ENCODE results near the gene MEX3A.

The MEX3A gene

DNA sequence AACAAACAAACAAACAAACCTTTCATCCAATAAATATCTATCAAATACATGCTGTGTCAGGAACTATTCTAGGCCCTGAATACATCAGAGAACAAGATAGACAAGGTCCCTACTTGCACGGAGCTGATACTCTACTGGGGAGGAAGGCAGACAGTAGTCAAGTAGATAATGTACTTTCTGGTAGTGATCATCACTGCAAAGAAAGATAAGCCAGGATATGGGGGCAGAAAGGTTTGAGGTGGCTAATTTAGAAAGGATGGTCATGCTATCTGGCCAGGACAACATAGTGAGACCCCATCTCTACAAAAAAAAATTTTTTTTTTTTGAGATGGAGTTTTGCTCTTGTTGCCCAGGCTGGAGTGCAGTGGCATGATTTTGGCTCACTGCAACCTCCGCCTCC, 9.3 kb upstream of the MEX3A start:
- TF ChIP-seq Cebpa-rat (IDR thresholded peaks at IDR 0.05), result no peak
- Histone ChIP-seq H3K9me3 (no peaks in the 10 kb centered on the region), H3K4me3 (no peak overlapping the region), H3K36me3 (no peaks in the 10 kb centered on the region), H3K27ac (no peak overlapping the region), H3K4me2 (no peak overlapping the region), H3K27me3 (no peaks in the 10 kb centered on the region), H4K20me1 (peaks cover 63% of the 10 kb centered on the region), H3K9ac (no peak overlapping the region), H3K4me1 (peaks cover 45% of the 10 kb centered on the region)

DNA sequence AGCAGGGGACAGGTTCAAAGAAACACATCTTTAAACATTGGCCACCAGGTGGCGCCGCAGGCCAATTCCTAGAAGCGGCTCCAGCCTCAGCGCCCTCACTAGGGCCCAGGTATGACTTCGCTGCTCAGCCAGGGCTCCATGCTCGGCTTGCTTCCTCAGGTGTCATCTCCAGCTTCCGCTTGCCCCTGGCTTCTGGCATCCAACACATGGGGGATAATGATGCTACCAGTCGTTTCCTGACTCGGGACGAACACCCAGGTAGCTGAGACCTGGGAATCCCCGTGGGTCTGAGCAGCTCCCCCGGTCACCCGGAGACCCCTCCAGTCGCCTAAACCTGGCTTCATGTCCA, 8.5 kb upstream of the MEX3A start:
- H4K20me1 ChIP-seq, result peaks cover 58% of the 10 kb centered on the region
- TF ChIP-seq Cebpa-rat (IDR thresholded peaks at IDR 0.05), result no peak
- peaks cover 45% of the 10 kb centered on the region for H3K4me1 ChIP-seq
- H3K9ac ChIP-seq, result no peak overlapping the region
- no peak overlapping the region for H3K4me3 ChIP-seq
- no peaks in the 10 kb centered on the region for H3K36me3 ChIP-seq
- H3K4me2 ChIP-seq, result peak overlapping the region; percentile 92
- H3K27me3 ChIP-seq, result no peaks in the 10 kb centered on the region
- H3K27ac ChIP-seq, result no peak overlapping the region
- no peaks in the 10 kb centered on the region for H3K9me3 ChIP-seq

DNA sequence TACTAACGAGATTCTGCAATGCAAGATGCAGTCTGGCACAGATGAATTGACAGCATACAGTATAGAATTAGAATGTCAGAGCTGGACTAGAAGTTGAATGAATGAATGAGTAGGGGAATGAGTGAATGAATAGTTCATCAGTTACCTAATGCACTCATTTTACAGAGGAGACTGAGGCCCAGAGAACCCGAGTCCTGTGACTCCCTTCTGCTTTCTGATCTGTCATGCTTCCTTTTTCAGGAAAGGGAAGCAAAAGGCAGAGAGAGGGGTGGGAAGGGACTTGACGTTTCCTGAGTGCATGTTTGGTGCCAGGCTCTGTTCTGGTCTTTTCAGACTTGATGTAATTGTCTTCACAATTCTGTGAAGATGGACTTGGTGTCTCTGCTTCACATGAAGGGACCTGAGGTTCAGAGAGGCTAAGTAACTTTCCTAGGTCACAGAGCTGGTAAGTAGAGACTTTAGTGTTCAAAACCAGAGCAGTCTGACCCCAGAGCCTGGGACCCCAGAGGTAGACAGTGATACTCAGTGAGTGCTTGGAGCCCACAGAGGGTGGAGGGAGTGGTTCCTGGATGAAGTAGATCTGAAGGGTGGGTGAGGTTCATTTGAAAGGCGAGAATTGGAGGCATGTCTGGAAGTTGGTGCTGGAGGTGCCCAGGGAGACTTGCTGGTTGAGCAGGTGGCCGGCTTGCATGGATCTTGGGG, 8.0 kb upstream of the MEX3A start:
- Histone ChIP-seq H3K4me3 (no peak overlapping the region; the same call in 1 of the 2 replicates), H3K27me3 (no peaks in the 10 kb centered on the region), H3K36me3 (no peaks in the 10 kb centered on the region), H3K27ac (0 out of 2 replicates have a peak overlapping the region, but pooled peaks have one; percentile 46), H3K4me2 (peak overlapping the region; percentile 92), H3K4me1 (peaks cover 41% of the 10 kb centered on the region), H3K9ac (peak overlapping the region; percentile 57; the same call in 1 of the 2 replicates), H4K20me1 (peaks cover 53% of the 10 kb centered on the region), H3K9me3 (no peaks in the 10 kb centered on the region)
- TF ChIP-seq Cebpa-rat (IDR thresholded peaks at IDR 0.05), result no peak

DNA sequence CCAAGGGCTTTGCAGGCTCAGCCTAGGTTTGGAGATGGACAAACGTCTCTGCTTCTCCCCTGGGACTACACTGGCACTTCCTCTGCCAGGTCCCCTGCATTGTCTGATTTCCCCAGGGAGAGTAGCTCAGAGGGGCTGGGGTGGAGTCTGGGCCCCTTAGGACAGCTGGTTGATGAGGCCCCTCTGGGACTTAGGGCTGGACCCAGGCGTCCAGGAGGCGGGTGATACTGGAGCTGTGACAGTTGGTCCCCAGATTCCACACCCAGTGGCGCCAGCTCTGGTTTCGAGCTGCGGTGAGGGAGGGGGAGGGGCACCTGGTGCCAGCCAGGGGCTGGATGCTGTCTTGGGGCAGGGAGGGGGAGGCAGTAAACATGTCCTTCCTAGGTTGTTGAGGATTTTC, 7.4 kb upstream of the MEX3A start:
- TF ChIP-seq Cebpa-rat (IDR thresholded peaks at IDR 0.05), result no peak
- Histone ChIP-seq H3K27ac (peak overlapping the region; percentile 46; the same call in 1 of the 2 replicates), H3K9ac (peak overlapping the region; percentile 57; the same call in 1 of the 2 replicates), H3K27me3 (no peaks in the 10 kb centered on the region), H3K4me3 (no peak overlapping the region), H4K20me1 (peaks cover 52% of the 10 kb centered on the region), H3K4me2 (peak overlapping the region; percentile 92), H3K9me3 (no peaks in the 10 kb centered on the region), H3K36me3 (no peaks in the 10 kb centered on the region), H3K4me1 (peaks cover 46% of the 10 kb centered on the region)

DNA sequence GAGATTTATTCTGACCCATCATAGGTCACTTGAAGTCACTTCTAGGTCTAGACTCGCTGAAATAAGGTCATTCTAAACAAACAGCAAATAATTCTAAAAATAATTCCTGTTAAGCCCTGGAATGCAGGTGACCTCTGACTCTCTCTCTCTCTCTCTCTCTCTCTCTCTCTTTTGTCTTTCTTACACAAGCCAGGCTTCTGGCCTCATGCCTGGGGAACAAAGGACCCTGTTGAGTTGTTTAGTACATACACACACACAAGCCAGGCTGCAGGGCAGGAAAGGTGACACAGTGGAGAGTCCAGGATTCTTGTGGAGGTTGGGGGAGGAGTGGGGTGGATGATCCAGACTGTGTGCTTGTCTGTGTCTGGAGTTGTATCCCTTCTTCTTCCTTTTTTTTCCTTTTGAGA, 4.0 kb upstream of the MEX3A start:
- Histone ChIP-seq H3K36me3 (no peaks in the 10 kb centered on the region), H3K4me2 (no peak overlapping the region), H3K9me3 (no peaks in the 10 kb centered on the region), H3K4me3 (no peak overlapping the region), H4K20me1 (peaks cover 35% of the 10 kb centered on the region), H3K4me1 (peaks cover 64% of the 10 kb centered on the region), H3K9ac (no peak overlapping the region), H3K27me3 (no peaks in the 10 kb centered on the region), H3K27ac (no peak overlapping the region)
- no peak for TF ChIP-seq Cebpa-rat (IDR thresholded peaks at IDR 0.05)

- Histone ChIP-seq H3K36me3 (no peaks in the 10 kb centered on the region), H3K4me2 (peak overlapping the region; percentile 90), H3K27ac (no peak overlapping the region), H4K20me1 (peaks cover 36% of the 10 kb centered on the region), H3K9ac (peak overlapping the region; percentile 91), H3K4me3 (peak overlapping the region; percentile 88; the same call in 1 of the 2 replicates), H3K27me3 (no peaks in the 10 kb centered on the region), H3K4me1 (peaks cover 65% of the 10 kb centered on the region), H3K9me3 (no peaks in the 10 kb centered on the region)
- TF ChIP-seq Cebpa-rat (IDR thresholded peaks at IDR 0.05), result no peak
Measured at GRCh38 chr1:156083800-156084790, 1.8 kb upstream of the MEX3A start.

GRCh38 chr1:156081917-156082308, 352 bp downstream of the MEX3A start:
- Histone ChIP-seq H3K36me3 (peaks cover 8% of the 10 kb centered on the region), H3K9ac (peak overlapping the region; percentile 91), H3K4me2 (peak overlapping the region; percentile 90), H4K20me1 (peaks cover 58% of the 10 kb centered on the region), H3K27me3 (no peaks in the 10 kb centered on the region), H3K27ac (peak overlapping the region; percentile 87), H3K4me3 (peak overlapping the region; percentile 88), H3K4me1 (peaks cover 77% of the 10 kb centered on the region), H3K9me3 (no peaks in the 10 kb centered on the region)
- TF ChIP-seq Cebpa-rat (IDR thresholded peaks at IDR 0.05), result no peak

- H3K4me3 ChIP-seq, result peak overlapping the region; percentile 88
- TF ChIP-seq Cebpa-rat (IDR thresholded peaks at IDR 0.05), result no peak
- peaks cover 14% of the 10 kb centered on the region for H3K36me3 ChIP-seq
- H3K9me3 ChIP-seq, result no peaks in the 10 kb centered on the region
- peaks cover 58% of the 10 kb centered on the region for H4K20me1 ChIP-seq
- peak overlapping the region; percentile 87 for H3K27ac ChIP-seq
- H3K27me3 ChIP-seq, result no peaks in the 10 kb centered on the region
- peak overlapping the region; percentile 90 for H3K4me2 ChIP-seq
- H3K9ac ChIP-seq, result peak overlapping the region; percentile 91
- peaks cover 79% of the 10 kb centered on the region for H3K4me1 ChIP-seq
Measured at GRCh38 chr1:156081180-156081916, 917 bp downstream of the MEX3A start.

- Histone ChIP-seq H3K36me3 (peaks cover 19% of the 10 kb centered on the region), H3K4me2 (peak overlapping the region; percentile 90), H3K4me3 (peak overlapping the region; percentile 88), H3K9ac (peak overlapping the region; percentile 91), H3K27me3 (no peaks in the 10 kb centered on the region), H3K27ac (peak overlapping the region; percentile 87), H3K4me1 (peaks cover 79% of the 10 kb centered on the region), H3K9me3 (no peaks in the 10 kb centered on the region), H4K20me1 (peaks cover 63% of the 10 kb centered on the region)
- no peak for TF ChIP-seq Cebpa-rat (IDR thresholded peaks at IDR 0.05)
Measured at GRCh38 chr1:156080863-156081179, 1.4 kb downstream of the MEX3A start.
